Activated CD8-positive, alpha-beta memory T cell treated with anti-CD3 and anti-CD28 coated beads, Interleukin-2, amount 50 U/mL, for 48 hours (primary cell): ENCODE data around the gene TMF1.
A peak's percentile ranks its signal among the peaks of the same experiment; 100 is the strongest.

Experiments used
- DNase-seq: peaks from one replicate; pipeline ENCODE4 v3.0.0-alpha.2; 2020

Gene TMF1, protein sequence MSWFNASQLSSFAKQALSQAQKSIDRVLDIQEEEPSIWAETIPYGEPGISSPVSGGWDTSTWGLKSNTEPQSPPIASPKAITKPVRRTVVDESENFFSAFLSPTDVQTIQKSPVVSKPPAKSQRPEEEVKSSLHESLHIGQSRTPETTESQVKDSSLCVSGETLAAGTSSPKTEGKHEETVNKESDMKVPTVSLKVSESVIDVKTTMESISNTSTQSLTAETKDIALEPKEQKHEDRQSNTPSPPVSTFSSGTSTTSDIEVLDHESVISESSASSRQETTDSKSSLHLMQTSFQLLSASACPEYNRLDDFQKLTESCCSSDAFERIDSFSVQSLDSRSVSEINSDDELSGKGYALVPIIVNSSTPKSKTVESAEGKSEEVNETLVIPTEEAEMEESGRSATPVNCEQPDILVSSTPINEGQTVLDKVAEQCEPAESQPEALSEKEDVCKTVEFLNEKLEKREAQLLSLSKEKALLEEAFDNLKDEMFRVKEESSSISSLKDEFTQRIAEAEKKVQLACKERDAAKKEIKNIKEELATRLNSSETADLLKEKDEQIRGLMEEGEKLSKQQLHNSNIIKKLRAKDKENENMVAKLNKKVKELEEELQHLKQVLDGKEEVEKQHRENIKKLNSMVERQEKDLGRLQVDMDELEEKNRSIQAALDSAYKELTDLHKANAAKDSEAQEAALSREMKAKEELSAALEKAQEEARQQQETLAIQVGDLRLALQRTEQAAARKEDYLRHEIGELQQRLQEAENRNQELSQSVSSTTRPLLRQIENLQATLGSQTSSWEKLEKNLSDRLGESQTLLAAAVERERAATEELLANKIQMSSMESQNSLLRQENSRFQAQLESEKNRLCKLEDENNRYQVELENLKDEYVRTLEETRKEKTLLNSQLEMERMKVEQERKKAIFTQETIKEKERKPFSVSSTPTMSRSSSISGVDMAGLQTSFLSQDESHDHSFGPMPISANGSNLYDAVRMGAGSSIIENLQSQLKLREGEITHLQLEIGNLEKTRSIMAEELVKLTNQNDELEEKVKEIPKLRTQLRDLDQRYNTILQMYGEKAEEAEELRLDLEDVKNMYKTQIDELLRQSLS

DNA sequence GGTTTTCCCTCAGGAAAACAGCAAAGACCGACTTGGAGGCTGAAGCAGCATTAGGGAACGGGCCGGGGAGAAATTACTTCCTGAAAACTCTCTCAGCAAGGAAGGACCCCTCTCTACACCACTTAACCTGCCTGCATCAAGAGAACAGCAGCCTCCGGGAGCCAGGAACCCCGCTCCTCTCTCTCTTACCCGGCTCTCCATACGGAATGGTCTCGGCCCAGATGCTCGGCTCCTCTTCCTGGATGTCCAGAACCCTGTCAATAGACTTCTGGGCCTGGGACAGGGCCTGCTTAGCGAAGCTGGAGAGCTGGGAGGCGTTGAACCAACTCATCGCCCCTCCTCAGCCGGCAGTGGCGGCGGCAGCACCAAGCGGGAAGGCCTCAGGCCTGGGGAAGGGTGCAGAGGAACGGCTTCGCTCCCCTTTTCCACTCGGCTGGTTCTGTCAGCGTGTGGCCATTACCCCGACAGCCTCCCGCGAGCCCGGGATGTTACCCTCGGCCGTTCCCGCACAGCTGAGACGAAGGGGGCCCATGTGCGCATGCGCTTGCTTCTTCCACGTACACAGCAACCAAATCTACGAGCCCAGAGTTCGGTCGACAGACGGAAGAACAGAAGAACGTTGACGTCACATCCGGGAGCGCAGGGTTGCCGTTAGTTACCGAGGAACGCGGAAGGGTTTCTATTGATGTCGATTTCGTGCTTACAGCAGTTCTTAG, at the start of gene TMF1:
TMF1 (minus strand) TSS at position 578 of the 716 bp plus-strand sequence; CDS start at position 331, 247 bp downstream.
- DNase-seq, result peak; percentile 98

DNA sequence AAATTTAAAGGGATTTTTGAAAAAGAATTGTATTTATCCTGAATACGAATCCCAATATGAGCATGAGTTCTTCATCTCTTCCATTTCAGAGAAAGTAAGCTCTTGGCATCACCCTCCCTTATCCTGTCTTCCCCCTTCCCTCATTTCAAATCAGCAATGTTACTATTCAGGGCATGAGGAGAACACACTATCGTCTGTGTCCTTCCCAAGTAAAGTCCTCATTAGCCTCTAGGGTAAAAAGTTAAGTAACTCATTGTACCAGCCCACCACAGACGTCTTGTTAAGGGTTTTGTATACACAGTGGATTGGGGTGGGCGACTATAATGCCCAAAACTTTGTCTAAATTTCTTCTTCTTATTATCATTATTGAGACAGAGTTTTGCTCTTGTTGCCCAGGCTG, 47.4 kb upstream of the TMF1 start:
- DNase-seq, result no peak

DNA sequence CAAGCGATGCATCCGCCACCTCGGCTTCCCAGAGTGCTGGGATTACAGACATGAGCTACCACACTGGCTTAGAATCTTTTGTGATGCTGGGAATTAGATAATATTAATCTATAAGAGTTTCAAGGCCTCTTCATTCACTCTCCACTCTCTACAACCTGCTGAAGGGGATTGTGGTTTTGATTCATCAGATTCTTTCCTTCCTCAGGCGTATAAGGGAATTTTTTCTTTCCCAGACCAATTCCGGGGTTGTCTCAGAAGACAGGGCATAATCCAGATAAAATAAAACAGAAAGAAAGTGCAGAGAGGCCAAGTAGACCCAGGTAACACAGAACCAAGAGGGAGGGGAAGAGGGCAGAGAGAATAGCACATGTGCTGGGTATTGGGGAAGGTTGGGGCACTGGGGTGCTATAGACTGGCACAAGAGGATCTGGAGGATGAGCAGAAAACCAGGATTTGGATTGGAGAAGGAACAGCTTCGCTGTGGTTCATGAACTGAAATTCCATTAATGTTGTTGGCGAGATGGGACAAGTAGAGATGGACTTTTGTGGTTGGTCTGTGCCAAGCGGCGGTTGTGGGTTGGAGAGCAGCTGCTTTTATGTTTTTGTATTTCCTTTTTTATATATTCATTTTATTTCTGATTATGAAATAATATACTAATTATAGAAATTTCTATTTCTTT, 45.4 kb upstream of the TMF1 start:
- DNase-seq, result no peak

DNA sequence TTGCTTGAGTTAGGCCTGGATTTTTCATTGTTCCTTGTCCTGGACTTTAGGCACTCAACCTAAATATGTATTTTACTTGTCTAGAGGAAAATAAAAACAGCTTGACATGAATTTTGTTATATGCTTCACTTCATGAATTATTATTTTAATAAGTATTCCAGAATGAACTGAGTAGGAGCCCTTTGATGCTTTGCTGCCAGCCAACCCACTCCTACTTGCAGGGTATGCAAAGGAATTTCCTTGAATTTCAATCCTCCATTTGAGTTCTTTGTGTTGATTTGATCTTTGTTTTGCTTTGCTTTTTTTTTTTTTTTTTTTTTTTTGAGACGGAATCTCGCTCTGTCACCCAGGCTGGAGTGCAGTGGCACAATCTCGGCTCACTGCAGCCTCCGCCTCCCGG, 44.2 kb upstream of the TMF1 start:
- DNase-seq, result no peak

DNA sequence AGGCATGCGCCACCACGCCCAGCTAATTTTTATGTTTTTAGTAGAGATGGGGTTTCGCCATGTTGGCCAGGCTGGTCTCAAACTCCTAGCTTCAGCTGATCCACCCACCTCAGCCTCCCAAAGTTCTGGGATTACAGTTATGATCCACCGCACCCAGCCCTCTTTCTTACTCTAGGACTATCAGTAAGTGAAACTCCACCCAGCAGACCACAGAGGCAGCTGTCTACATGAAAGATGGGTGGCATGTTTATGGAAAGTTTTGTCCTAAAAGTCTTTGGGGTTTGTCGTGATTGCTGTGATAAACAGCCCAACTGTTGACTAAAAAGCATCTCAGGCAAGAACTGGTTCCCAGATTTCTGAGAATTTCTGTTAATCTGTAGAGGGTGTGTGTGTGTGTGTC, 43.5 kb upstream of the TMF1 start:
- no peak for DNase-seq

DNA sequence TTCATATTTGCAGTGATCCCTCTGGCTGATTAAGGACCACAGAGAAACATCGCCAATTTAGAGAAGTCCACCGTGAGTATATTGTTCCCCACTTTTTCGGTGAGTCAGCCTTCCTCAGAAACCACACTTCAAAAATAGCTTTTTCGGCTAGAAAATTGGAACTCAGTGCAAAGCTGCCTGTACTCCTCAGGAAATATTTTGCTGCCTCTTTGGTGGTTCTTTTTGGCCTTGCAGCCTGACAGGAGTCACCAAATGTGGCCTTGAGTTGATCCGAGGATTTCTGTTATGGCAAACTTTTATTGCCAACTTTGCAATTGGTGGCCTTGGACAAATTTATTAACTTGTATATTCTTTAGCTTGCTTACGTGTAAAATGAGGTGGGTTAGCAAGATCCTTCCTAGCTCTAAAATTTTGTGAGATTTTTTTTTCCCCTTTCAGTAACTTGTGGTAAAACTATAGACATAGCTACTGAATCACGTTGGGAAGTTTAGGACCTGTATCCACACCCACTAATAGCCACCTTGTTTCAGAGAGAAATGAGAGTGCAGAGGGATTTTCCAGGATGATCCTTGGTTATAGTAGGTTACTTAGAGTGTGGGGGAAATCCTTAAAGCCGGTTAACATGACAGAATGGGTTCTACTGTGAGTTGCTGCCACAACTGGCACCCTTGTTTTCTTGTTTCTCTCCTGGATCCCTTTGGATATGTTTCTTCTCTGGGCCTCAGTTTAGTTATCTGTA, 42.5 kb upstream of the TMF1 start:
- DNase-seq, result no peak

DNA sequence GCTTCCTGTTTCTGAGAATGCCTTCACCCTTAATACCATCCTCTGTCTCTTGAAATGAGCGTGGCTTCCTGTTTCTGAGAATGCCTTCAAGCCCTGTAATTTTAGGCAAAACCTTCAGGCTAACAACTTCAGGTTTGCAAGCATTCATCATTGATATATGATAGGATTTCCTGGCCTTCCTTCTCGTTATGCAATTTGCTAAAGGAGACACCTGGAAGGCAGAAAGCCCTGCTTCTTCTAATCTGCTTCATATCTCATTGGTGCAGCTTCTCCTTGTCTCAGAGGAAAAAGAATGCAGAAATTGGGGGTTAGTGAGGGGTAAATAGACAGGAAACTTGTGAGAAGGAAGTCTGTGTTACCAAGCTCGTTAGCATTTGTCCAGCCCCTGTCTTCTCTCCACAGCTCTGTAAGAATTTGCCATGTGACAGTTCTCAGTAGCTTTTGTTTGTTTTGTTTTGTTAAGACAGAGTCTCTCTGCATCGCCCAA, 39.9 kb upstream of the TMF1 start:
- no peak for DNase-seq

DNA sequence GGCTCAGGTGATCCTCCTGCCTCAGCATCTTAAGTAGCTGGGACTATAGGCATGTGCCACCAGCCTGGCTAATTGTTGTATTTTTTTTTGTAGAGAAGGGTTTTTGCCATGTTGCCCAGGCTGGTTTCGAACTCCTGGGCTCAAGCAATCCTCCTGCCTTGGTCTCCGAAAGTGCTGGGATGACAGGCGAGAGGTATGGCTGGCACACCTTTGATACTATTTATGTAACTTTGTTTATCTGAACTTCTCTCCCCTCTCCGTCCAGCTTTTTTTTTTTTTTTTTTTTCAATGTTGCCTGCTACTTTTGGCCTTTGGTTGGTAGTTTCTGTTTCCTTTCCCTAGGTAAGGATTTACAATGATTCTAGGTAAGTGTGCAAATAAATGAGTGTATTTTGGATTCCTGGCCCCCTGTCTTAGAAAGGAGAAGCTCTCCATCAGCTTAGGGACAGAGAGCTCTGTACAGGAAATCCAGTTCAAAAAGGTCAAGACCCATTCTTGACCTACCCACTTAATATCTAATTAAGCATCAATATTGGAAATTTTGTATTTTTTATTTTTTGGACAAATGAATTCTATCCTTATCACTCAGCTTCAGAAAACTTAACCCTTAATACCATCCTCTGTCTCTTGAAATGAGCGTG, 39.4 kb upstream of the TMF1 start:
- DNase-seq, result no peak

DNA sequence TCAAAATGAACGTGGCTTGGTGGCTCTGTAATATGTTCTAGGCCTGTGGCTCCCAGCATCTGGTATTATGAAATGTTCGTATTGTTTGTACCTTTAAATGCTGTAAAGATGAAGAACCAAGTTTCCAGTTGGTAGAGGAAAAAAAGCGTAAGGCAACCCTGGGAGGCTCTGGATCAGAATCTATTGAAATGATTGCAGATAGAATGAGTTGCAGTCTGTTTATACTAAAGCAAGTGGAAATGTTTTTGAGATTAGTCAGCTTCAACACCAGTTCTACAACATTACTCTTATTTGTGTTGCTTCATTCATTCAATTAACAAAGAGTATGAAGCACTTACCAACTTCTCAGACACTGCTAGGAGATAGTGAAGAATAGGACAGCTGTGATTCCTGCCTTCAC, 37.9 kb upstream of the TMF1 start:
- DNase-seq, result no peak

DNA sequence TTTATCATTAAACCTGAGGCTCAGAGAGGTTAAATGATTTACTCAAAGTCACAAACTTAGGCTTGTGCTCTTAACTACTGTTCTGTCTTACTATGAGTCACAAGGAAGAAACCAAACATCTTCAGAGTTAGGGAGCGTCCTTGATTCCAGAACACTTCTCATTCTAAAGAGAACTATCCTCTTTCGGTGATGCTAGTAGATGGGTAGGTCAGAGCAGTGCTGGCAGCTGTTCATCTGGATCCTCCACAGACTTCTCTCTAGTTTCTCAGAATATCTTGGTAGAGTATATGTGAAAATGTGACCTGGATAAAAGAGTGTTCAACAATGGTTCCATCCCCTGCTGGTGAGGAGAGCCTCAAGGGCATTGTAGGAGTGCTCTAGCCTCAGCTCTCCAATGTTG, 35.9 kb upstream of the TMF1 start:
- DNase-seq, result no peak

DNA sequence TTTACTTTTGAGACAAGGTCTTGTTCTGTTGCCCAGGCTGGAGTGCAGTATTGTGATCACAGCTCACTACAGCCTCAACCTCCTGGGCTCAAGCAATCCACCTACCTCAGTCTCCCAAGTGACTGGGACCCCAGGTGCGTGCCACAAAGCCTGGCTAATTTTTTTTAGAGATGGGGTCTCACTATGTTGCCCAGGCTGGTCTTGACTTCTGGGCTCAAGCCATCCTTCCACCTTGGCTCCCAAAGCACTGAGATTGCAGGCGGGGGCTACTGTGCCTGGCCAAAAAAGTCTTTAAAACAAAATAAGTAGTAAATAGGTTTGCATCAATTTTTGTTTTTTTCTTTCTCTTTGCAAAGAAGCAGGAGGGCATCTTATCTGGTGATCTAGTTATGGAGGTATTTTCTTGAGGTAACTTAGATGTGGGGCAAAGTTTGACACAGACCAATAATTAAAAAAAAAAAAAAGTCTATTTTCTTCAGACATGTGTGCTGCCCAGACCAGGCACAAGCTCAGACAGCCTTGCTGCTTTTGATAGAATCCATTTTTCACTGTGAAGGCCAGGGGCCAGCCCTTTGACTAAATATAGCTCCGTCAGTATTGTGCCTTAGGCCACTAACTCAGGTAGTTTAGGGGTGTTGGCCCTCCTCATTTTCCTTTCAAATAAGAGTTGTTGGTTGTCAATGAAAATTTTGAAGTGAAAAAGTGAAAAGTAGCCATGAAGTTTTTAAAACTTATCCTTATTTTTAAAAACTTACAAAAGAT, 35.1 kb upstream of the TMF1 start:
- no peak for DNase-seq

DNA sequence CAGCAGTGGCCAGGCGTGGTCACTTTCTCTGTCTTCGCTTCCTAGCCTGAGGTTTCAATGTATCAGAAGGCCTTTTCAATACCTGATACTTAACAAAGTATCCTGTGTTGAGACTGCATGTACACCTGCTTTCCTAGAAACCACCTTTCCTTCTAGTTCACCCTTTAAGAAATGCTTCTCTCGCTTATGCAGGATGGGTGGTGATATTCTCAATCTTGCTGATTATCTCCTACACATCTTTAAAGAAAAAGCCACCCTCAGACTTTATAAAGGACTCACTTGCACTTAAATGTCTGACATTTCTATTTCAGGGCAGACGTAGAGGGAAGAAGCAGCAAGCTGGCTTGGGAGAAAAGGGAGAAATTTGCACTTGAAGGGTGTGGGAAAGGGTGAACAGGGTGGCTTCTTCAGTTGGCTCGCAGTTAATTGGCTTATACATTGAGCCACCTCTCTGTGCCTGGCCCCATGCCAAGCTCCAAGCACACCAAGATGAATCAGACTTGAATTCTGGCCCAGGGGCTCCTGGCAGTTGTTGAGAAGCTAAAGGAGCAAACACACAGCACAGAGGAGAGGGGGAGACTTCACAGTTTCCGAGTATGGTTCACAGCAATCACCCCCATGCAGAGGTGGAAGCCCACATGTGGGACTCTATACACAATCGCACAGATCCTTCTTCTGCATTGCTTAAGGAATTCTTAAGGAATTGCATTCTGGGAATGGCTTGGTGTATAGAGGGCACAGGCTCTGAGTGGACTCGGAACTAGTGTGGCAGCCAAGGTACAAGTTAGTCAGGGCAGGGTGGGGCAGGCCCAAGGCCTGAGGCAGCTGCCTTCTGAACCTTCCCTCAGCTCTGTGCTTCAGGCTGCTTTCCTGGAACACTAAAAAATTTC, 33.9 kb upstream of the TMF1 start:
- DNase-seq, result peak; percentile 88

DNA sequence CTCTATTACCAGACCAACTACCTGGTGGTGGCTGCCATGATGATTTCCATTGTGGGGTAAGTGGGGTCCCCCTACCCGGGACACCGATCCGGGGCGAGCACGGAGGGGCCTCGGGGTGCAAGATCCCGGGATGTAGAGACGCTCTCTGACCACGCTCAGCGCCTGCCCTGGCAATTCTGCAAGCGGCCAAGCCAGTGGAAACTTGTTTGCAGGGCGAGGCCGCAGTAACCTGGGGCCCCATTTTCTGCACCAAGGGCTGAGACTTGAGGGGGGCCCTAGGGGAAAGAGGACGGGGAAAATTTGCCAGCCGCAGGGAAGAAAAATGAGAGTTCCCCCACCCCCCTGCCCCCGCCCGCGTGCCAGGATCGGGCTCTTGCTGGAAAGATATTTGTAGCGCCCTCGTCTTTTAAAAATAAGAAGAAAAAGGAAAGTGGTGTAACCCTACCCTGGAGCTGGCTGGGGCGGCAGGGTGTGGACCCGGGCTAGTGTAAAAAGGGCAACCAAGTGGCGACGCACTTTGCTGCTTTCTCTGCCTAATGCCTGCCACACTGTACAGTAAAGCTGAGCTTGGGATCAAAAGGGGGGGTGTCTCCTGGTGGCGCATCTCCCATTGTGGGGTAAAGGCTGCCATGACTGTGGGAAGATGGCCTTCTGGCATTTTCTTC, 33.2 kb upstream of the TMF1 start:
- no peak for DNase-seq

DNA sequence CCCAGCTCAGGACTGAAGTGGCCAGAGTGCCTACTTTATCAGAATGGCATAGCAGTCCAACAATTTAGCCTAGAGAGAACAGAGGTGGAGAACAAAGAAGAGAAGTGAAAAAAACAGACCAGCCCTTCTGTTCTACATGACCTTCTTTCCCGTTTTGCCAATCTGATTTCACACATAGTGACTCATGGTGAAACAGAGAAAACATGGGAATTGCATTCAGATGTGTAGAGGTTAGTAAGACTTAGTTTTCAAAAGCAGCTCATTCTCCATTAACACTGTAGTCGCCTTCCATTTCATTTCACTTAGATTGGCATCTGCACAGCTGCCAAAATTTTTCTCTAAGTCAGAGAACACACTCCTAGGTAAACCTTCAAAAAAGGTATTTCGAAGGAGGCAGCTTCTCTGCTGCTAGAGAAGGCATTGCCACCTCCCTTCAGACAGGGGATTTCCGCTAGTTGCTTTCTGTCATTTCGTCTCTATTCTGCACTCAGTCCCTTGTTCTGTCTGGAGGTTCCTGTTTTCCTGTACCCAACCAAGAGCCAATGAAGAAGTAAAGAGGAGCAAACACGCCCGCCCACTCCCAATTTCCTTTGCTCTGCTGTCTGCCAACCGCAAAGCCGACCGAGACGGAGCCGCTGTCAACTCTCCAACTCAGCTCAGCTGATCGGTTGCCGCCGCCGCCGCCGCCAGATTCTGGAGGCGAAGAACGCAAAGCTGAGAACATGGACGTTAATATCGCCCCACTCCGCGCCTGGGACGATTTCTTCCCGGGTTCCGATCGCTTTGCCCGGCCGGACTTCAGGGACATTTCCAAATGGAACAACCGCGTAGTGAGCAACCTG, 32.4 kb upstream of the TMF1 start, which contains the start of gene ARL6IP5:
ARL6IP5 (plus strand) TSS at position 612 of the 842 bp plus-strand sequence; CDS start at position 723, 111 bp downstream.
- peak; percentile 94 for DNase-seq

DNA sequence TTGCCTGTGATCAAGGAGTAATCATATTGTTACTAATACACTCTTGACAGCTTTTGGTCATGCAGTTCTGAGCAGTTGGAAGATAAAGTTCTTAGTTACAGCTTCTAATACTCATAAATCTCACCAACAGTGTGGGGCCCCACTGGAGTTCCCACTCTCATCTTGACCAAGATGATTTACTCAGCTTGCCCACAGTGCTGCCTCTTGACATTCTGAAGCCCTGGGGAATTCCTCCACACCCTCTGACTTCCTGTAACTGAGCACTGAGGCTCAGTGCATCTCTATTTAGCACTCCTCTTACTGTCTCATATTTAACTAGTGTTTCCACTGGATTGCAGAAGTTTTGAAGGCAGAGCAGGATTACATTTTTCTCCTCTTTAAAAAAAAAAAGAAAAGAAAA, 30.7 kb upstream of the TMF1 start:
- peak; percentile 77 for DNase-seq

DNA sequence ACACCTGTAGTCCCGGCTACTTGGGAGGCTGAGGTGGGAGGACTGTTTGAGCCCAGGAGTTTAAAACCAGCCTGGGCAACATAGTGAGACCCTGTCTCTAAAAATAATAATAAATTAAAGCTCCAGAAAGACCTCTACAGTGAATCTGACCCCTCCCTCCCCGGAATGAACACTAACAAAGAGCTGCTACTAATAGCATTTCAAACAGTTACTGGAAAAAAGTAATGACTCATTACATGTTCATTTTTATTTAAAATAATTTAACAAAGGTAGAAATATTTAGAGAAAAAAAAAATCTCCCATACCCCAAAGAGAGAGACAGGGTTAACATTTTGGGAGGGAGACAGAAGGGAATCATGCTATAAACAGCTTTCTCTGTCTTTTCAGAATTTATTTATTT, 30.2 kb upstream of the TMF1 start:
- no peak for DNase-seq

DNA sequence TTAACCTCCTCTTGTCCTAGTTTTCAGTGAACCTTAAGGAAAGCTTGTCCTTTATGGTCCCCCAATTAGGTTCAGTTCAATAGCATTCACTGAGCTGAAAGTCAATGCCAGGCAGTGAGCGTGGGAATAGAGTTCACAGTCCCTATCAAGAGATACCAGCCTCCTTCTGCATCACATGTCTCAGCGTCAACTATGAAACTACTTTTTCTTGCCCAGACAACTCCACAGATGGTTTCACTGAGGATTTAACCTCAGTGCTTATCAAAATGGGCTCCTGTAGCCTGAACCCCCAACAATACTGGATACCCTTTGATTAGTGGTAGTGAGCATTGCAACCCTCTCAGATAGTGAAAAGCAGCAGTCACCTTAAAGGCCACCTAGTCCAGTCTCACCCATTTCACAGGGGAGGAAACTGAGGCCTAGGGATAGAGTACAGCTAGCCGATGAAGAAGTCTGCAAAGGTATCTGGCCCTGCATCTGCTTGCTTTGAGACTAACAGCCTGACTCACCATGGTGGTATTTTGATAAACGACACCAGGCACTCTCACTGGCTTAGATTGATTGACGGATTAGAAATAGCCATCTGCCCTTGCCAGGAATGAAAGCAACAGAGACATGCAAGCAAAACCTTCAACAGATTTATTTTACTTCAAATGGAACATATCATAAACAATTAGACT, 29.6 kb upstream of the TMF1 start:
- DNase-seq, result no peak
